Brain microvascular endothelial cell (primary cell): Measurements from ENCODE around the gene PLEKHG1.

Experiments
- DNase-seq: peaks from one replicate; pipeline ENCODE4 v3.0.0-alpha.2; 2020
- H3K27ac ChIP-seq: fragments of 250-450 bp; sonication (Bioruptor Pico); 2 replicates; pipeline ENCODE4 v1.5.1; 2020; ENCODE audit warnings: mild to moderate bottlenecking, moderate library complexity
- H3K27me3 ChIP-seq: fragments of 250-450 bp; sonication (Bioruptor Pico); replicated peaks from 2 replicates; pipeline ENCODE4 v1.5.1; 2020; ENCODE audit warnings: mild to moderate bottlenecking
- H3K36me3 ChIP-seq: fragments of 250-450 bp; sonication (Bioruptor Pico); replicated peaks from 2 replicates; pipeline ENCODE4 v1.5.1; 2020; ENCODE audit warnings: mild to moderate bottlenecking
- H3K4me3 ChIP-seq: 2 replicates; pipeline ENCODE4 v1.5.1; 2011; ENCODE audit warnings: low read depth, mild to moderate bottlenecking, control low read depth, low read length, moderate library complexity
- CTCF ChIP-seq: IDR thresholded peaks from 2 replicates; pipeline ENCODE4 v1.5.1; 2011; ENCODE audit warnings: low read depth, mild to moderate bottlenecking, moderate library complexity, low read length, control low read depth, inconsistent platforms; ENCODE audit errors: missing control alignments
- in situ Hi-C: cut with HindIII; loops from 2 replicates; pipeline ENCODE4 v1.10.0; 2017; ENCODE audit warnings: low sequenced_read_pairs, low pct_ligation_motif_present

PLEKHG1 gene

DNA sequence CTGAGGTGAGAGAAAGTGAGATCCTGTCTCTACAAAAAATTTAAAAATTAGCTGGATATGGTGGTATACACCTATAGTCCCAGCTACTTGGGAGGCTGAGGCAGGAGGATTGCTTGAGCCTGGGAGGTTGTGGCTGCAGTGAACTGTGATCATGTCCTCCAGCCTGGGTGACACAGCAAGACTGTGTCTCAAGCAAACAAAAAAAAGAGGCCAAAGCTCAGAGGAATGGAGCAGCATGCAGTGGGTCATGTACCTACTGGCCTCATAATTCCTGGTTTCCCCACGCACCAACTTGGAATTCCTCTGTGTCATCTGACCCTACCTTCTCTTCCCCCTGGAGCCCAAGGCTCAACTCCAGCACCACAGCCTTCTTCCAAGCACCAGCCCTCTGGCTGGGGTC, 15.1 kb upstream of the PLEKHG1 start:
- Histone ChIP-seq H3K4me3 (no peak overlapping the region), H3K27me3 (no peaks in the 10 kb centered on the region), H3K36me3 (no peaks in the 10 kb centered on the region), H3K27ac (no peak overlapping the region)
- no peak for DNase-seq
- in situ Hi-C loops = no loop called here
- no peak for TF ChIP-seq CTCF

DNA sequence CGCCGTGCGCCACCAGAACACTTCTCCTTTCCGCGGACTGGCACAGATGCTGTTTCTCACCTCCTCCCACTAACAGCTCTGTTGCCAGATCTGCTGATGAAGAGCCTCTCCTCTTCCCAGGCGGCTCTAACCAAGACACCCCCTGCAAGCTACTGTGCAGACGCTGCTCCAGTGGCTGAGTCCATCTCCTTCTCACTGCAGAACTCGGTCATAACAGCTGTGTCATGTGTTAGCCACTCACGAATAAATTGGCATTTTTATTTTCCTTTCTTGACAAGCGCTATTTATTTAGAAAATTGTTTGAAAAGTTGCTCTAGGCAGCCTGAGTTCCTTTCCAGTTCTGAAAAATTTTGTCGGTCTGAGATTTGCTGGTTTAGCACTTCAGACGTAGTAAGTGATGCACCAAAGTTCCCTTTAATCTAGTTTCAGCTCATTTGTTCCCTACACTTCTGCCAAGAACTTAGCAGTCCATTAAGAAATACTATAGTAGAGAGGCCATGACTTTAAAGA, 12.8 kb upstream of the PLEKHG1 start:
- in situ Hi-C loops = no loop called here
- Histone ChIP-seq H3K27me3 (no peaks in the 10 kb centered on the region), H3K27ac (no peak overlapping the region), H3K4me3 (no peak overlapping the region), H3K36me3 (no peaks in the 10 kb centered on the region)
- no peak for DNase-seq
- TF ChIP-seq CTCF = no peak

- no peak for DNase-seq
- Histone ChIP-seq H3K36me3 (no peaks in the 10 kb centered on the region), H3K27ac (no peak overlapping the region), H3K4me3 (no peak overlapping the region), H3K27me3 (no peaks in the 10 kb centered on the region)
- no peak for TF ChIP-seq CTCF
- in situ Hi-C loops = no loop called here
These were observed 12.0 kb upstream of the PLEKHG1 start for GRCh38 chr6:150587637-150588036.

- in situ Hi-C loops = no loop called here
- H3K36me3 ChIP-seq = no peaks in the 10 kb centered on the region
These were observed 10.7 kb upstream of the PLEKHG1 start for GRCh38 chr6:150588888-150589499.

DNA sequence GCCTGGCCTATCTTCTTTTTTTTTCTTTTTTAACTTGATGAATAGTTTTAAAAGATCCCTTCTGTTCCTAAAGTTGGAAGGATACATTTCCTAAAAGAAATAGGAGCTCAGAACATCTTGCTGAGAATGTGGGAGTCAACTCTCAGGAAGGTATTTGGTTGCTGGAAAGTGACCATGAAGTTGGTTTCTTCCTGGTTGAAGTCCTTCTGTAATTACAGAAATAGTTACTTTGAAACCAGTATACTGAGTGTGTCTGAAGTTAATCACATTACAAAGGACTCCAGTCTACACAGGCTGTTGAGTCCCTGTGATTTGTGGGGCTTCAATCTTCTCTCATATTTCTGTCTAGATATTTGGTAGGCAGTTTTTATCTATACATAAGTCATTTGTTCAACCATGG, 9.8 kb upstream of the PLEKHG1 start:
- DNase-seq = no peak
- H3K27me3 ChIP-seq = no peaks in the 10 kb centered on the region
- H3K27ac ChIP-seq = no peak overlapping the region
- in situ Hi-C loops = no loop called here
- TF ChIP-seq CTCF = no peak
- no peaks in the 10 kb centered on the region for H3K36me3 ChIP-seq
- H3K4me3 ChIP-seq = no peak overlapping the region

More at GRCh38 chr6:150588888-150589499, 10.7 kb upstream of the PLEKHG1 start:
- Histone ChIP-seq H3K27ac (no peak overlapping the region), H3K27me3 (no peaks in the 10 kb centered on the region), H3K4me3 (no peak overlapping the region)
- DNase-seq = no peak
- TF ChIP-seq CTCF = no peak

DNA sequence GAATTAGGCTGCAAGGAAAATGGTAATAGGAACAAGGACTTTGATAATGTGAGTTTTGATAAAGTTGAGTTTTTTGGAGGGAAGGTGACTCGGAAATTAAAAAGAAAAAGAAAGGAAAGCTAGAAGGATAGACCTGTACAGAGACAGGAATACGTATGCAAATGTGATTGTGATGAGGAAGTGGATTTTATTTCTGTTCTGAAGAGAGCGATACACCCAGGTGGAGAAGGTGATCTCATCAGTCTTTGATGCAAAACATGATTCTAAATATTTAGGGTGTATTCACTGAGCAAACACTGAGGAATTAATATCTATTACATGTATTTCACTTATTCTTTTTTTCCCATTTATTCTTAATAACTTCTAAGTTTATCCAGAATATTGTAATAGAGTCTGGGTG, 9.2 kb upstream of the PLEKHG1 start:
- TF ChIP-seq CTCF = no peak
- H3K27me3 ChIP-seq = no peaks in the 10 kb centered on the region
- no peak overlapping the region for H3K27ac ChIP-seq
- no peaks in the 10 kb centered on the region for H3K36me3 ChIP-seq
- in situ Hi-C loops = no loop called here
- H3K4me3 ChIP-seq = no peak overlapping the region
- no peak for DNase-seq
